ENCODE measurements around the gene ACSM6. TPM values are rescaled to one million over a fixed set of nuclear protein-coding genes. Genes with fewer than 3 reads are reported as not detected.
A peak's percentile ranks its signal among the peaks of the same experiment; 100 is the strongest.

The ACSM6 gene
- total and polyA plus RNA-seq, 2 donors (not counting 3 experiments of a cell fraction or from before 2014, with no cell fraction given), result not detected

DNA sequence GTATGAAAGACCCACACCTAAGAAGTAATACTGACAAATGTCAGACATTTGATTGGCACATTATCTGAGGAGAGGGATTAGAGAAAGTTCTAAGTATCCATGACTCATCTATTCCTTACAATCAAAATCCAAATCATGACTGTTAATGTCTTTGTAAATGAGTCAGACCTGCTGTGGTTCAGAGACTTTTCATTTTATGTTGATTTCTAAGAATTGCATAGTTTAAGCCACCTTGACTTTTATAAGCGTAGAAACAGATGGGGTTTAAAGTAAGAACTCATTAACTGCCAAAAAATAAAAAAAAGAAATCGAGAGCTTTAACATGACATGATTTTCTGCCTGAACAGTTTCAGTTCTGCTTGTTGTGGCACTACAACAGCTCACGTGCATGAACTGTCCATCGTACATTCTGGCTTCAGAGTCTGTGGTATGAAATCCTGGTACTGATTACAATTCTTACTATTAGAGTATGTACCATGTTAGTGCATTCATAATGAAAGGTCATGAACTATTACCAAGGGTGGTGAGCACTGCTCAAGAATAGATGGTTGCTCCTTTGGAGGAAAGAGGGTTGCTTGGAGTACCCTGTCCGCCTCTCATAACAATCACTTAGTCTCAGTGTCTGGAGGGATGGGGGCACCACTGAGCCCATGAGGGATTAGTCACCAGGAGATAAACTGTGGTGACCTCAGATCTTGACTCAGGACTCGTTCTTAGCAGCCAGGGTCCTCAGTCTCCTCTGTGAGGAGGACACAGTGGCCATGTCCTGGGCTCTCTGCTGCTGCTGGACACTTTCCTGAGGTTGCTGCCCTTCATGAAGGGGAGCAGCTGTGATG, 42.2 kb downstream of the ACSM6 start:
- intact Hi-C loops (cut with micrococcal nuclease), result no loop called here
- BruUV-seq (replicated peaks), result no TSS peak
- Histone ChIP-seq H4K20me1 (replicated peaks; ENCODE audit: control insufficient read depth, extremely low read depth, insufficient read depth, low read length) (no peaks in the 10 kb centered on the region), H3K9ac (replicated peaks; ENCODE audit: extremely low read depth, insufficient read depth, low read length) (no peak overlapping the region), H3K4me2 (ENCODE audit: insufficient read depth, low read length) (no peak overlapping the region), H3K4me1 (ENCODE audit: control insufficient read depth, extremely low read depth, insufficient read depth, low read length) (peaks cover 12% of the 10 kb centered on the region), H3K36me3 (ENCODE audit: control insufficient read depth in 2 of 2, extremely low read depth in 1 of 2, insufficient read depth in 2 of 2, low read length in 2 of 2) (peaks cover 0 to 24% of the 10 kb centered on the region in 2 experiments), H3K9me1 (replicated peaks; ENCODE audit: control insufficient read depth, extremely low read depth, insufficient read depth, low read length) (no peaks in the 10 kb centered on the region), H3K27ac (ENCODE audit: insufficient read depth, low read depth, low read length) (peak overlapping the region; percentile 56), H2AFZ (ENCODE audit: low read depth, low read length) (no peak overlapping the region), H3K4me3 (replicated peaks in 1 of 3; ENCODE audit: insufficient read depth in 1 of 3, low read depth in 1 of 3, low read length in 3 of 3) (no peak overlapping the region), H3K79me2 (ENCODE audit: control insufficient read depth, insufficient read depth, low read length) (no peaks in the 10 kb centered on the region), H3K27me3 (ENCODE audit: control insufficient read depth in 2 of 2, insufficient read depth in 2 of 2, low read length in 2 of 2) (no peaks in the 10 kb centered on the region), H3K9me3 (replicated peaks; ENCODE audit: control insufficient read depth, insufficient read depth, low read length) (no peaks in the 10 kb centered on the region)
- CTCF ChIA-PET, result interaction anchor here (1.2 to 4.7 kb wide), 6 partner anchors 10 to 129 kb away, joined by 3 to 32 read pairs (median 6); no protein-coding TSS in a partner anchor
- POLR2A ChIA-PET, result no interaction called here
- FAIRE-seq (peak; percentile 91), DNase-seq (ENCODE audit: low read depth, low spot score) (peak; percentile 42)
- TF ChIP-seq FOS (IDR thresholded peaks at IDR 0.05; ENCODE audit: borderline replicate concordance, insufficient read depth, low read length), result peak; percentile 91
- no peak for TF ChIP-seq CTCF (IDR thresholded peaks at IDR 0.05; ENCODE audit: extremely low read depth in 1 of 2, insufficient read depth in 1 of 2, low read depth in 1 of 2, low read length in 2 of 2)
- no peak for TF ChIP-seq EZH2 (IDR thresholded peaks at IDR 0.05; ENCODE audit: borderline replicate concordance, low read depth, low read length, severe bottlenecking)
- TF ChIP-seq POLR2A (IDR thresholded peaks at IDR 0.05; ENCODE audit: low read depth, low read length), result no peak
- TF ChIP-seq POLR2AphosphoS5 (IDR thresholded peaks at IDR 0.05; ENCODE audit: insufficient read depth, low read depth, low read length), result no peak
- TF ChIP-seq GATA2 (IDR thresholded peaks at IDR 0.05; ENCODE audit: insufficient read depth, insufficient read length, low read depth, low read length), result no peak
- peak; percentile 77 for TF ChIP-seq JUN (IDR thresholded peaks at IDR 0.05; ENCODE audit: borderline replicate concordance, insufficient read depth, insufficient read length, low read depth)
- TF ChIP-seq MYC (IDR thresholded peaks at IDR 0.05; ENCODE audit: low read depth, low read length), result no peak
- dilution Hi-C loops (cut with MboI; ENCODE audit: extremely low pct_ligation_motif_present, low sequenced_read_pairs), result no loop called here

Data from endothelial cell of umbilical vein (primary cell).